GM21576 (cell line): ENCODE measurements around the gene CYP24A1.
"Not testable (repeated sequence)": the region's sequence is repeated elsewhere in the genome, so short reads cannot be mapped to it uniquely, and the experiment has no call there.

Experiments used
- ATAC-seq: cut with Tn5 transposase; IDR thresholded peaks from one replicate; pipeline ENCODE4 v1.9.1; 2021; ENCODE audit warnings: mild to moderate bottlenecking, moderate library complexity; ENCODE audit not compliant: unreplicated experiment

The CYP24A1 gene

DNA sequence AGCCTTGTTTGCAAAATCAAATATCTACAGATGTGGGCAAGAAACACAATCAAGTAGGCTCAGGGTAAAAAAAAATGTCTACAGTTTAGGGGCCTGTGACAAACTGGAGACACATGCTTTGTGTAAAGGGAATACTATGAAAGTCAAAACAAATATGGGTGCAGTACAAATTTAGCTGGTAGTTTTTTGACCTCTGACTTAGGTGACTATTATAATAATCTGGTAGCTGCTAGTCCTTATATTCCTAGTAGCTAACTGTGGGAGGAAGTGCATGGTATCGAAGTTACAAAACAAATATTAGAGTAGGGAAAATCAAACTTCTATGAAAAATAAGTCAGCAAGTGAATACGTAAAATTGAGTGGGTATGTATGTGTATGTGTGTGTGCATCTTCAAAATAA, 35.4 kb downstream of the CYP24A1 start:
- ATAC-seq, result no peak

DNA sequence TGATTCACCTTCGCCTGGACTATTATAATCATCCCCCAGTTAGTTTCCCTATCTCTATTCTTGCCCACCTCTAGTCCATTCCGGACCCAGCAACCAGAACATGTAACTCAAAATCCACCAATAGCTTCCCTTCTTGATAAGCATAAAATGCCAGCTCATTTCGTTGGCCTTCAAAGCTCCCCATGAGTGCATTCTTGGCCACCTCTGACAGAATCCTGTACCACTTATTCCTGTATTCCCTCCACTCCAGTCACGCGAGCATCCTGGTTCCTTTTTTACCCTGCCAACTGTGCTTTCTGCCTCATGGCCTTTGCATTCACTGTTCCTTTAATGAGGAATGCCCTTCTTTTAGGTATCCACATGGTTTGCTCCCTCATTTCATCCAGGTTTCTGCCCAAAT, 36.7 kb downstream of the CYP24A1 start:
- ATAC-seq, result no peak

DNA sequence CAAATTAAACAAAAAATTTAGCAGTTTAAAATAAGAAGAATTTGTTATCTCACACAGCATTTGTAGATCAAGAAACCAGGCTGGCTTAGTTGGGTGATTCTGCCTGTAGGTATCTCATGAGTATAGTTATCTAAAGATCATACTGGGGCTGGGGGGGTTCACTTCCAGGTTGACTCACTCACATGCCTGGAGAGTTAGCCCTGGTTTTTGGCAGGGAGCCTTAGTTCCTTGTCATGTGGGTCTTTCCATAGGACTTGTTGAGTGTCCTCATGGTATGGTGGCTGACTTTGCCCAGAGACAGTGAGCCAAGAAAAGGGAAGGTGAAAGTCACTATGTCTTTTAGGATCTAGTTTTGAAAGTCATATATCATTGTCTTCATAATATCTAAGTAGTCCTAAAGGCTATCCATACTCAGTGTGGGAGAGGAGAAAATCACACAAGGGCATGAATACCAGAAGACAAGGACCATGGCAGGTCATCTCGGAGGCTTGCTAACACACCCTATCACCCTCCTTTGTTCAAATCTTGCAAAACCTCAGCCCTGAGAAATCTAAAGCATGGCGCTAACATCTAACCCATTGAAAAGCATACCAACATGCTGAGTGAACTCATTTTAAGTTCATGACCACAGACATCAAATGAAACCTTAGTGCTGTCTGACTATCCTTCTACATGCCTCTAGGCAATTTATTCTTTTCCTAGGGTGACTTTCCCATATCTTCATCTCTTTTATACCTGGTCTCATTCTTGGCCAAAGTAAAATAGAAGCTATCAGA, 39.2 kb downstream of the CYP24A1 start:
- no peak for ATAC-seq

DNA sequence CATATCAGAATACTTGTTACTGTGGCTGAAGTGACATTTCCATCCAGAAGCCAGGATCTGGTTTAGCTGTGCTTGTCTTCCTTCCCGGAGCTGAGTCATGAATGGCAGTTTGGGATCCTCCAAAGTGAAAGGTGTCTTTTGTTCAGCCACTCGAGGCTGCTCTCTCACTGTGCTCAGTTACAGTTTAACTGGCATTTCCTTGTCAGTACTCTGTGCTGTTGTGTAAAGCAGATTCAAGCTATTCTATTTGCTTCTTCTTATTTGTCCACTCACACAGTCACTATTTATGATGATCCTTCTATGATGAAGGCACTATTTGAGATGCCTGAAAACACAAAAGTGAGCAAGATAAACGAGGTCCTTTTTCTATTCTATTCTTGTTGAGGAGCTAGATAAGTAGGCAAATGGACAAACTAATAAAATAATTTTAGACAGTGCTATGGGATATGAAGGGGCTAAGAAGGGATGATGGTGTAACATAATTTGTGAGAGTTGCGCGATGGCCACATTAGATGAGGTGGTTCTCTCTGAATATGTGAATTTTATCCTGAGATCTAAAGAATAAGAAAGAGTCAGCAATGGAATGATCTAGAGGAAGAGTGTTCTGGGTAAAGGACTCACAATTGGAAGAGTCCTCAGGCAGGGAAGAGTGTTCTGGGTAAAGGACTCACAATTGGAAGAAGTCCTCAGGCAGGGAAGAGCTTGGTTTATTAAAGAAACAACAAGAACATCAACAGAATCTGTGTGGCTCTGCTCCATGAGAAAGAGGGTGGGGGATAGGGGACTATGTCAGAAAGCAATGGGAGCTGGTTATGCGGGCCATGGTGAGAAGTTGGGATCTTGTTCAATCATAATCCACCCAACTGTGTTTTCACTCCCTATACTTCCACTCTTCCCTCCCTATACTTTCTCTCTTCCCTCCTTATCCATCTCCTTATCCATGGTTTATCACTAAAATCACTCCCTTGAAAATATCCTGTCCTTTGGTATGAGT, 40.1 kb downstream of the CYP24A1 start:
- no peak for ATAC-seq

DNA sequence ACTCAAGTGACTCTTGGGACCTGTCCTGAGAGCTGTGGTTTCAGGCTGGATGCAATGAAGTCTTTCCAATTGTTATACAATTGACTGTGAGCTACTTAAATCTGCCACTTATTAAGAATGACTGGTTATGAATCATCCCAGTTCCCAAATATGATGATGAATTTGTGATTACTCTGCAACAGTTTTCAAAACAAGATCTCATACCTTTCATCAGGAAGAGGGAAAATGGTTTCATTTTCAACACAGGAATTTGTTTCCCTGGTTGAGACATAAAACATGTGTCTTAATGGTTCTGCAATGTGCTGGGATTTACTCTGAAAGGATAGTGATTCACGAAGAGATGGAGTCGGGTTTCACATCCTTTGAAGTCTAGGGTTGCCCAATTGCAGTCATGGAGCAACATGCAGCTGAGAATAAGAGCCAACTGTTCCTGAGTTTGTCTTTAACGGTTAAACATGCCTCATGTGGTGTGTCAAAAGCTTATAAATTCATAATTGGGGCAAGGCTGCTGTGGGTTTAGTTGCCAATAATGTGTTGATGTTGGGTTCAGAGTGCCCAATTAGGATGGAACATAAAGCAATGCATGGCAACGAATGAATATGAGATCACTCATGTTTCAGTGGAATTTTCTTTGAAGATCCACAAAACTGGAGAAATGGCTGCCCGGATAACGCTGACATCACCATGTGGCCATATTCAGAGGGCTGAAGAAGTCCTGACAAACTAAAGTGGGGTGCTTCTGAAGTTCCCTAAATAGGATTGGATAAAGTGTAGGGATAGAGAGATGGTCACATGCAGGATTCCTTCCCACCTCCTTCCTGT, 41.0 kb downstream of the CYP24A1 start:
- ATAC-seq, result no peak

DNA sequence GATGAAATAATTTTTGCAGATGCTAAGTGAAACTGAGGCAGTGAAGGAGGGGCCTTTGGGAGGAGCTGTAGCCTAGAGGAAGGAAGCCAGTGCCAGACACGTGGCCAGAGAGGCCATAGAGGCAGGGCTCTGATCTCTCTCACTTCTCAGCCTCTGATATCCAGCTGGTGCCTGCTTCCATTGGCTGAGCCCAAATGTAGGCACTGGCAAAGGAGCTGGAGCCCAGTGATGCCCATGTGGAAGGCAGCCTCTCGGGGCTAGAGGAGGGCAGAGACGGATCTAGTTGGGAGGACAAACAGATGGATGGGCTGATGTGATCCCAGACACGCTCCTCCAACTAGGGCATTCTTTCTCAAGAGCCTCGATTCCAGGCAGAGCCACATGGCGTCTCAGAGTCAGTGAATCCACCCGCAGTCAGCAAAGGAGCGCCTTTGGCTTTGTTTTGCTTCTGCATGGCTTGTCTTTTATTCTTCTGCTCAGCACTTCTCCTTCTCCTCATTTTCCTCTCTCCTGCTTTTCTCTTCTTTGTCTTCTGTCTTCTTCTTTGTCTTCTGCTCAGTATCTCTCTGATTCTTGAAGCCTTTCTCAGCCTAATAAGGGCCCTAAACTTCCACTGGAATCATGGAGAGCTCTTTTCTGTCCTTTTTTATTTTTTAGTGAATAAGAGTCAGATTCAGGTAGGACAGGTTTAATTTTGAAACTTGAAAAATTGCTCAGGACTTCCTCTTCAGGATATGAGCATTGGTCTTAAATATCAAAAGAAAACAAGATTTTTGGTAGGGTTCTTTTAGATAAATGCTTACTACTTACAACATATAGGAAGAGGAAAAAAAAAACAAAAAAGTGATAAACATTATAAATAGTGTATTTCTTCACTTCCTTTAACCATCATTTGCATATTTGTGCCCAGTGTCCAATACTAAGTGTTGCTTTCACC, 41.8 kb downstream of the CYP24A1 start:
- no peak for ATAC-seq

DNA sequence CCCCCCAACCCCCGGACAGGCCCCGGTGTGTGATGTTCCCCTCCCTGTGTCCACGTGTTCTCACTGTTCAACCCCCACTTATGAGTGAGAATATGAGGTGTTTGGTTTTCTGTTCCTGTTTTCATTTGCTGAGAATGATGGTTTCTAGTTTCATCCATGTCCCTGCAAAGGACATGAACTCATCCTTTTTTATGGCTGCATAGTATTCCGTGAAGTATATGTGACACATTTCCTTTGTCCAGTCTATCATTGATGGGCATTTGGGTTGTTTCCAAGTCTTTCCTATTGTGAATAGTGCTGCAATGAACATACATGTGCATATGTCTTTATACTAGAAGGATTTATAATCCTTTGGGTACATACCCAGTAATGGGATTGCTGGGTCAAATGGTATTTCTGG, 42.7 kb downstream of the CYP24A1 start:
- not testable (repeated sequence) for ATAC-seq

DNA sequence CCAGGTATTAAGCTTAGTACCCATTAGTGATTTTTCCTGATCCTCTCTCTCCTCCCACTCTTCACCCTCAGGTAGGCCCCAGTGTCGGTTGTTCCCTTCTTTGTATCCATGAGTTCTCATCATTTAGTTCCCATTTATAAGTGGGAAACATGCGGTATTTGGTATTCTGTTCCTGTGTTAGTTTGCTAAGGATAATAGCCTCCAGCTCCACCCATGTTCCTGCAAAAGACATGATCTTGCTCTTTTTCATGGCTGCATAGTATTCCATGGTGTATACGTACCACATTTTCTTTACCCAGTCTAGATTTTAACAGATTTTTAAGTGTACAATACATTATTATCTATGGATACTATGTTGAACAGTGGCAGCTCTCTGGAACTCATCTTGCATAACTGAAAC, 44.4 kb downstream of the CYP24A1 start:
- no peak for ATAC-seq

DNA sequence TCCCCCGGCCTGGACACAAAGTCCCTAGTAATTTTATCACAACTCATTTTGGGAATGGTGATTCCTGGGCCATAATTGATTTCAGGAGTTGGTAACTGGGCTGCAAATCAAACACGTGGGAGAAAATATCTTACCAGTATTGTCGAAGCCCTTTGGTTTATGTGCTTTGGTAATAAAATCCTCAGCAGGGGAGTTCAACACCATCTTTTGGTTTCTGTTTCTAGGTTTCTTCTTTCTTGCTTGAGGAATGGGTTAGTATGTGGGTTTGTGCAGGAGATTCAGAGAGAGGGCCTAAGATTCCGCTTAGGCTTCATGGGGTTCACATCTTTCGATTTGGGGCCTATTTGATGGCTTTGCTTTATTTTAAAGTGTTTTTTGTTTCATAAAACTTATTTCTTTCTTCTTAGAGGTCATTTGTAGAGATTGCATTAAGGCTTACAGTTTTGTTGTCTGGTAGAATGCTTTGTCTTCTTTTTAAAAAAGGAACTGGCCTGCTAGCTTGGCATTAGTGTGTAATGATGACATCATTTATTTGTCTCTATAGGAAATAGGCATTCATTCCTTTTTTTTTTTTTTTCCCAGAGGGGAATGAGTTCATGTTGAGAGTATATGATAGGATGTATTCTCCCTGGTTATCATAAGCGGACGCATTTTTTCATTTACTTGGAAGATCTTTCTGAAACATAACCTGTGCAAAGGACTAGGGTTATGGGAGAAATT, 45.8 kb downstream of the CYP24A1 start:
- no peak for ATAC-seq

DNA sequence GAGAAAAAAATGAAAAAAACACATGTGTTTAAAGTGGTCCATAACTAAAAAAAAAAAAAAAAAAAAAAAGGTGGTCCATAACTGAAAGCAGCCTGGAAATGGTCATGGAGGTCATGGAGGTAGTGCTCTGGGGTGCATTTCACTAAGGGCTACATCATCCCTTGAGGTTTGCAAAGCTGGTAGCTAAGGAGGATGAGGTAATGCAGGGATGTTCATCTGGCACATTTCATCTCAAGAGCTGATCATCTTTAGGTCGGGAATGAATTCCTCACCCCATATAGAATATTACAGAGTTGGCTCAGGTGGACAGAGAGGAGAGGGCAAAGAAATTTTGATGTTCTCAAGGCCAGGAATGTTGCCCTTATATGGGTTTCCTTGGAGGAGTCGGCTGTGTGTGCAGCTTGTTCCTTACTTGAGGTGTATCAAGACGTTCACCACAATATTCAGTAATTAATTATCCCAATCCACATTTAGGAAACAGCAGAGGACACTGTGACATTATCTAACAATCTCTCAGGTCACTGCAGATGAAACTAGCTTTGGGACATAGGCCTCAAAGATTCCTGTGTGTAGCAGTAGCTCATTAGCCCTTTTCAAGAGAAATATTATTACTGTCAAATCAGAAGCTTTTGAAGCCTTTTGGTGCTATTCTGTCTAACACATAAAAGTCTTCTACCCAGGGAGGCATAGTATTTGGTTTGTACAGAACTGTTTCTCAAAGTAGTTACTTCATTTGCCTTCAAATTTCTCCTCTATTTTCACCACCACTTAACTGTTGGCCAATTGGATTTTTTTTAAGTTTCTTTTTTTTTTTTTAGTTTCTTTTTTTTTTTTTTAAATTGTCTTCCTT, 46.8 kb downstream of the CYP24A1 start:
- ATAC-seq, result no peak

DNA sequence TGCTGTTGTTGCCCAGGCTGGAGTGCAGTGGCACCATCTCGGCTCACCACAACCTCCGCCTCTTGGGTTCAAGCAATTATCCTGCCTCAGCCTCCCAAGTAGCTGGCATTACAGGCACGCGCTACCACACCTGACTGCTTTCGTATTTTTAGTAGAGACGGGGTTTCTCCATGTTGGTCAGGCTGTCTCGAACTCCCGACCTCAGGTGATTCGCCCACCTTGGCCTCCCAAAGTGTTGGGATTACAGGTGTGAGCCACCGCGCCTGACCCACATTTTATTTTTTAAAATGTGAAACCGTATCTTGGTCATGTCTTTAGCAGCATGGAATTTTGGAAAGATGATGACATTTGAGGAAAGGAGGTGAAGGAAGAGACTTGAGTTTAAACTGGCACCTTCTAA, 47.5 kb downstream of the CYP24A1 start:
- not testable (repeated sequence) for ATAC-seq

DNA sequence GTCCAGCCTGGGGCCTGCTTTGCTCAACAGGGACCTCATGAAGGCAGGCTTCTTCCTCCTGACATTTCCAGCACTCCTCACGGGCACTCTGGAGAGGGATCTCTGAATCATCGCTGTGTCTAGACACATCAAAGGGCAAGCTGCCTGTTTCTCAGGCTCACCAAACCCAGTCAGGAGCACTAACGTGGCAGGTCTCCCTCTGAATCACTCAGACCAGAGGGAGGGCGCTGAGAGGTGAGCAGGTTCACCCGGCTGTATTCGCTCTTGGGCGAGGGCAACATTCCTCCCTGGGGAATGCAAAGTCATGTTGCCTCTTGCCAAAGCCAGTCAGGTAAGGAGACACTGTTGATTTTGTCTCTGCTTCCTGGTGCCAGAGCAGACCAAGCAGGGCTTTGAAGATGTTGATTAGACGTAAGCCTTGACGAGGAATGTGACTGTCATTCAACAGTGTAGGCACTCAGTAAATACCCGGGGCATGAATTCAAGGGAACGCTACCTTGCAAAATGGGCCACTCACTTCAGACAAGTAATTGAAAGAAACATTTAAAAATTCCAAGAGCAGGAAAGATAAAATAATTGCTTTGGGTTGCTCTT, 50.1 kb downstream of the CYP24A1 start:
- no peak for ATAC-seq

DNA sequence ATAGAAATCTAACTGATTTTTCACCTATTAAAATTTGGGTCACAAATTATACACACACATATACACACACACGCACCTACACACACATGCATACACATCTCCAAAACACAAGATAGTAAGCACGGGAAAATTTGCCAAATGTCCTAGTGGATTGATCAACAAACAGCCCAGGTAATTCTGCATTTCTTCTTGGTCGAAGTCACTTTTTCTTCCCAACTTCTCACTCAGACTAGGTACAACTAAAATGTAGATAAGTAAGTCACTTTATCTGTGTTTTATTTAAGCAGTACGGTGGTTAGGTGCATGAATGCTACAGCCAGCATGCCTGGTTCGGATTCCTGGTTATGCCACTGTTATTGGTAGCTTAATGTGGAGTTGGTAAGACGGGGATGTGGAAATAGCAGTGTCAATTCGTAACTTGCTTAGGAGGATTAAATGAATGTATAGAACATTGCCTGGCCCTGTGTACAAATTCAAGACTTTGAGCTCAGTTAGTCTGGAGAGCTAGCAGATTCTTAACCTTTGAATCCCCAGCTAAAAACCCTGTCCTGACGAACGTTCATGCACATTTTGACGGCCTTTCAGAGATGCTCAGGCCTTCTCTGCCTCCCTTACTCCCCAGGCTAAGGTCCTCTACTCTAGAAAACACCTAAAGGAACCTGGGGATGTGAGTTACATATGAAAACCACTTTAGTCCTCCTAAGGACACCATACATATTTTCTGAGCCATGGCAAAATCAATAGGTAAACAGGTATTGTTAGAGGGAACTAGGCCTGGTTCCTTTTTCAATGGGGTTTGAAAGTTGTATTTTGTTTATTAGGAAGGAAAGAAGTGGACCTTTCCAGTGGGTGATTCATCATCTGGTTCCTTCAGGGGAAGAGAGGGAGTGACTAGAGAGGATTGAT, 50.9 kb downstream of the CYP24A1 start:
- ATAC-seq, result no peak

DNA sequence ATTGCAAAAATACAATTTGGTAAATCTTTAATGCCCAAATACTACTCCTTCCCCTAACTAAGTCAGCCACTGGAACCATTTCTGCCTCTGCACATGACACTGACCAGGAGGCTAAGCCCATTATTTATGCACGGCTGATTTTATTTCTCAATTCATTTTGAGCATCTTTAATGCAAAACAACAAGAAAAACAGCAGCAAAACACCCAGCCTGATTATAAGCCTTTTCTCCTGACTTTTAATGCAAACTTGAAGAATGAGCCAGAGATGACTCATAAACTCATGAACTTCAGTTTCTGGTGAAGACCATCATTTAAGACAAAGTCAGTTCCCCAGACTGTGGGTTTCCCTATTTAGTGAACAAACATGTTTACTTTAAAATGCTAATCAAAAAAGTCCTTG, 51.6 kb downstream of the CYP24A1 start:
- peak; percentile 55 for ATAC-seq

DNA sequence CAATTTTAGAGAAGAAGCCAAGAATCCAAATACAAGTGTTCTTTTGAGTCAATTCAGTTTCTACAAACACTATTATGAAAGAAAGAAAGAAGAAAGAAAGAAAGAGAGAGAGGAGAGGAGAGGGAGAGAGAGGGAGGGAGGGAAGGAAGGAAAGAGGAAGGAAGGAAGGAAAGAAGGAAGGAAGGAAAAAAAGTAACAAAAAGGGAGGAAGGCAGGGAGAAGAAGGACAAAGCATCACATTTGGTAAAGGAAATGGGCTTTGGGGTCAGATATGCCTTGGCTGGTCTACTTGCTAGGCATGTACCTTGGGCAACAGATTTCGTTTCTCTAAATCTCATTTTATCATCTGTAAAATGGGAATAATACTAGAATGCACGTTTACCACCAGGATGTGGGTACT, 54.0 kb downstream of the CYP24A1 start:
- no peak for ATAC-seq

DNA sequence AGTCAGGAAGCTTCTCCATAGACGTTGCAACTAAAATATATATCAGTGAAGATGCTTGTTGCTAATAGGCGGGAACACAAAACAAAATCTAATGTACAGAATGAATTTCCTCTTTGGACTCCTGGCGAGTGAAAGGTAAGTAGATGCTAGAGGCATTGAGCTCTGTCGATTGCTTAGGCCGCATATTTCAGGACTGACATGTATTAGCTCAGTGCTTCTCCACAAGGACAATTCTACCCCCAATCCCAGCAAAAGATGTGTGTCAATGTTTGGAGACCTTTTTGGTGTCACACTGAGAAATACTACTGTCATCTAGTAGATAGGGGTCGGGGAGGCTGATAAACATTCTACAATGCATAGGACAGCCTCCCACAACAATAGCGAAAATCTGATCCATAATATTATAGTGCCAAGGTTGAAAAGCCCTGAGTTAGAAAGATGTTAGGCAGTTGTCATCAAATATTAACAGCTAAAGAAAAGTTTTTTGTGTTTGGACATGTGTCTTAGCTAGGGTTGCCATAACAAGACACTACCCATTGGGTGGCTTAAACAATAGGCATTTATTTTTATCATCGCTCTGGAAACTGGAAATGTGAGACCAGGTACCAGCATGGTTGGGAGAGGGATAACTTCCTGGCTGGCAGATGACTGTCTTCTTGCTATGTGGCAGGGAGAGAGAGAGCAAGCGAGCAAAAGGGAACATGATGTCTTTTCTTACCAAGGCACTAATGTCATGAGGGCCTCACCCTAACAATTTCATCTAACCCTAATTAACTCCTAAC, 55.4 kb downstream of the CYP24A1 start:
- ATAC-seq, result no peak
